GM21786 (cell line): ENCODE results near the gene DRC3.
"Not testable (repeated sequence)": the region's sequence is repeated elsewhere in the genome, so short reads cannot be mapped to it uniquely, and the experiment has no call there.

ENCODE experiments used
- ATAC-seq: cut with Tn5 transposase; IDR thresholded peaks from one replicate; pipeline ENCODE4 v1.9.1; 2021; ENCODE audit not compliant: unreplicated experiment

DRC3 gene

GRCh38 chr17:17989618-17990017 is 17.0 kb downstream of the DRC3 start:
- no peak for ATAC-seq

- no peak for ATAC-seq
Observed at GRCh38 chr17:17990282-17990681, 17.6 kb downstream of the DRC3 start.

DNA sequence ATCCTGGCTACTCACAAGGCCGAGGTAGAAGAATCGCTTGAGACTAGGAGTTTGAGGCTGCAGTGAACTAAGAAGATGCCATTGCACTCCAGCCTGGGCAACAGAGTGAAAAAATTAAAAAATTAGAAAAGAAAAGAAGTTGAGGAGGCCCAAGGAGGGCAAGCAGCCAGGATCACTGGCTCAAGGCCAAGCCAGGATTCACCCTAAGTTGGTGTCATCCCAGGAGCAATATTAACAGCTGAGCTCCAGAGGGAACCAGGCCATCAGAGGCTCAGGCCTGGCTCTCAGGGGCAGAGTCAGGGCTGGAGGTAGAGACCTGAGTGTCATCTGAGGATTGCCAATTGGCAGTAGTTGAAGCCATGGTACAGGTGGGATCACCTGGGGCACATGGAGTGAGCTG is 20.7 kb downstream of the DRC3 start:
- ATAC-seq = no peak

GRCh38 chr17:17993852-17994251 is 21.2 kb downstream of the DRC3 start:
- no peak for ATAC-seq

DNA sequence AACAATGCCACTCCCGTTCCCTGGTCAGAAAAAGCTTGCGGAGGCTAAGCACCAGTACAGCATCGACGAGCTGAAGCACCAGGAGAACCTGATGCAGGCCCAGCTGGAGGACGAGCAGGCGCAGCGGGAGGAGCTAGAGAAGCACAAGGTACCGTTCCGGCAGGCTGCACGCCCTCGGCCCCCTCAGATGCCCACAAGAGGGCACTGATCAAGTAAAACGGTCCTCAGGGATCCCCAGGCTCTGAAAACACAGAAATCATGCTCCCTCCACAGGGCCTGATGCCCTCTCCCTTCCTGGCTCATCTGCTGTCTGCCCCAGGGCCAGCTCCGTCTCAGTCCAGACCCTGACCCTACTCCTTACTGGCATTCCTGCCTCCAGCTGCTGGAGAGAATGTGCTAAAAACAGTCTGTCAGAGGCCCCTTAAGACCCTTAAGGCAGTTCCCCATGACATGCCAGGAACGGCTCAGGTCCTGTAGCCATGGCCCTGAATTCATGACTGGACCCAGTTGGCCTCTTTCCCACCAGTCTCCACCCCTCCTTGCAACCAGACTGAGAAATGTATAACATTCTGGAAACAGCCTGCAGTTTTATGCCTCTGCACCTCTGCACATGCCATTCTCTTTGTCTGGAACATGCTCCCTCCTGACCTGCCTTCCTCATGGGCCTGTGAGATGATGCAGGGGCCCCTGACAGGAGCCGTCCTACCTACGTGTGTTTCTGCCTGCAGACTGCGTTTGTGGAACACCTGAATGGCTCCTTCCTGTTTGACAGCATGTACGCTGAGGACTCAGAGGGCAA is 21.8 kb downstream of the DRC3 start:
- ATAC-seq = no peak

- not testable (repeated sequence) for ATAC-seq
Observed at GRCh38 chr17:17995887-17996286, 23.2 kb downstream of the DRC3 start.

- no peak for ATAC-seq
Observed at GRCh38 chr17:17998934-17999333, 26.3 kb downstream of the DRC3 start.

DNA sequence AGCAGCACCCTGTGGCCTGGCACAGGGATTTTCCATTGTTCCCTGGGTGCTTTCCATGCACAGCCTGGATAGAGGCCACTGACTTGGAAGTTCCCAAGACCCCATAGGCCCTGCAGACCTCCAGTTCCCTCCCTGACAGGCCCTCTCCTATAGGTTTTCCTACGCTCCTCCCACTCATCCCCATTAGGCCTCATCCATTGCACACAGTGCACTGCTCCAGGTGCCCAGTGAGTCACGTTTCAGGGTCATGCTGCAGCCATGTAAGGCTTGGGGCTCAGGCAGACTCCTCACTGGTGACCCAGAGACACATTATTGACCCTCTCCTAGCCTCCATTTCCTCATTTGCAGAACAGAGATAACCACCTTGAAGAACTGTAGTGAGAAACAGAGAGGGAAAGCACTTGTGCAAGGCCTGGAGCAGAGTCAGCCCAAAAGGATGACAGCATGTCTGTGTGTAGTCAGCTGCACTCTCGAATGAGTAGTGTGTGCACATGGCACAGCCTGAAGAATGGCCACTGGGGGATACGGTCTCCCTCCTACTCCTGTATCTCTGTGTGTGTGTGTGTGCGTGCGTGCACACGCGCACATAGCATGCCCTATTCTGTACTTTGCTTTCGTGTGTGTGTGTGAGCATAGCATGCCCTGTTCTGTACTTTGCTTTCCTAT is 26.8 kb downstream of the DRC3 start:
- no peak for ATAC-seq

DNA sequence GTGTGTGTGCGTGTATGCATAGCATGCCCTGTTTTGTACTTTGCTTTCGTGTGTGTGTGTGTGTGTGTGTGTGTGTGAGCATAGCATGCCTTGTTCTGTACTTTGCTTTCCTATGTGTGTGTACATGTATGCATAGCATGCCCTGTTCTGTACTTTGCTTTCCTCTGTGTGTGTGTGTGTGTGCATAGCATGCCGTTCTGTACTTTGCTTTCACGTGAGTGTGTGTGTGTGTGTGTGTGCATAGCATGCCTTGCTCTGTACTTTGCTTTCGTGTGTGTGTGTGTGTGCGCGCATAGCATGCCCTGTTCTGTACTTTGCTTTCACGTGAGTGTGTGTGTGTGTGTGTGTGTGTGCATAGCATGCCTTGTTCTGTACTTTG is 27.4 kb downstream of the DRC3 start:
- no peak for ATAC-seq

GRCh38 chr17:18002171-18002570 is 29.5 kb downstream of the DRC3 start:
- no peak for ATAC-seq

- no peak for ATAC-seq
Observed at GRCh38 chr17:18004345-18004744, 31.7 kb downstream of the DRC3 start.

DNA sequence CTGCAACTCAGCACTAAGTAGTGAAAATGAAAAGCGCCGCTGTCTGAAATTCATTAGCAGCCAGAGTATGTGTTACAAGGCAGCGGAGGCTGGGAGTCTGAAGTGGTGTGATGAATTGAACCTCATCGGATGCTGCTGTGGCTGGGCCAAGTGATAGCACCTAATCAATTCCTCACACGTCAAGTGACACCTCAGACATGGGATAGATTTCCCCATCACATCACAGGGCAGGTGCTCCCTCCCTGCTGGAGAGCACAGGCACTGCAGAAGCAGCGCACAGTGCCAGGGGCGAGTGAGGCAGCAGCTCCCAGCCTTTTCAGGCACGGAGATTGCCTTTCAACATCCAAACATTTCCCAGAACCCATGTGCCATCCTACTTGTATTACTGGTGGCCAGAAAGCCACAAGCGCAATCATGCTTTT is 32.2 kb downstream of the DRC3 start:
- no peak for ATAC-seq

DNA sequence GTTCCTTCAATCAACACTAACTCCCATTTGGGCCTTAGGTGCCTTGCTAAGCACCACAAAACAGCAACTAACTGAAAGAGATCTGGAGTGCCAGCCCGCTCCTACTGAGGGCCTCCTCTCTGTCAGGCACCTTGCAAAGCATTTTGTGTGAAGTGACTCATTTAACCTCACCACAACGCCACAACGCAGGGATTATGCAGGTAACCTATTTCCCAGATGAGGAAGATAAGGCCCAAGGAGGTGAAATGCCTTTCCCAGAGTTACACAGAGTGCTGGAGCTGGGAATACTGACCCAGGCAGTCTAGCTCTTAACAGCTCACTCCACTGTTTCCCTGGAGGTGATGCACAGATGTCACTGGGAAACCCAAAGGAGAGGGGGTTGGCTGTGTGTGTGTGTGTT is 32.8 kb downstream of the DRC3 start:
- ATAC-seq = no peak

GRCh38 chr17:18006495-18007239 is 34.0 kb downstream of the DRC3 start:
- no peak for ATAC-seq

DNA sequence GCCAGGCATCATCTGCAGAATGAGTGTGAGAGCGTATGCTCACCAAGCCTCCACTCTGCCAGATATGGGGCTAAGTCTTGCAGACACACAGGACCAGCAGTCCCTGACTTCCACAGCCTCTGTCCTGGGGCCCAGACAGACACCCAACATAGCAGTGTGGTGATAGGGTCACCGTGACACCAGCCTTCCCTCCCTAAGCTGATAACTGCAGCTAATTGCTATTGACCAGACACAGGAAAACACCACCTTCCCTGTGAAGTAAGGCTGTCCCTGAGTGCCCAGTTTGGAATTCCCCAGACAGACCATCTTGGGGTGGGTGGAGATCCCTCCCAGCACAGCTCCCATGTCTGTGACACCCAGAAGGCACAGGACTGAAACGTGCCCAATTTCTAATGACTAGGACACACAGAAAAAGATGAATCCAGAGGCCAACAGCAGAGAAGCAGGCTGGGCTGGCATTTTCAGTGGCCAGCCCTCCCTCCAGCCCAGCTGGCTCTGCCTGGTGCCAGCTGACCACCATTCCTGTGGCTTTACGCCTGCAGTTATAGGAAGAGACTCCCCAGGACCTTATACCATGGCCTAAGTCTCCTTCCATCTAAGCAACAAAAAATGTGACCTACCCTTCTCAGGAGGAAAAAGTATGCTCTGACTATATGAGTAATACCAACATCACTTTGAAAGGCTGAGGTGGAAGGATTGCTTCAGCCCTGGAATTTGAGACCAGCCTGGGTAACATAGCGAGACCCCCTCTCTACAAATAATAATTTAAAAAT is 36.0 kb downstream of the DRC3 start:
- no peak for ATAC-seq

DNA sequence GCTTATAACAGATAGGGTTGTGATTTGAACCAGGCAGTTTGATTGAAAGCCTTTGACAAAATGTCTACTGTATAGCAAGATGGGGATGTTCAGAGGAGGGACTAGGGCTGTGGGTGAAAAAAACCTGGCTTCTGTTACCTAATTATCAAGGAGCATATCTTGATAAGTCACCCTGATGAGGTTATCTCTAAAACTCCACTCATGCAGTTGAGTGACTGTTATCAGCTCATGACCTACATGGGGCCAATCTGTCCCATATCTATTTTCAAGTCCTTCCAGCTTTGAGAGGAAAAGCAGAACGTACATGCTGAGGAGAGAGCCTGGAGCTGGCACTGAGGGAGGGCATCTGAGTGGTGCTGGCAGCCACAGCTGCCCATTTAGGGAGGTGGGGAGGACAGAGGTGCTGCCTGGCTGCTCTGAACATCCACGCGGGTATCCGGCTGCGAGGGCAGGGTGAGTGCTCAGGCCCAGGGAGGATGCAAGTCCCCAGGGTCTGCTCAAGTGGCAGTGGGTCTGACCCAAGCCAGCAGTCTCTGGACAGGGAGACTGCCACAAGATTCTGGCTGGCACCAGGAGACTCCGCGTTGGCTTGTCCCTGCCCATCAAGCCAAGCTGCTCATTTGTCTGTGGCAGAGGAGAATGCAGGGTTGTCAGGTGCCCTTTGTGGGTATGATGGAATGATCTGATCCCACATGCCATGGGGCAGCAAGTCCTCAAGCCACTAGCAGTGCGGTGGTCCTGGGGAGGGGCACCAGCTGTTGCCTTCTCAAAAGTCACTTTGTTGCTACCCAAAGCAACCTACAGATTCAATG is 37.2 kb downstream of the DRC3 start:
- ATAC-seq = no peak

- no peak for ATAC-seq
Observed at GRCh38 chr17:18011286-18011685, 38.6 kb downstream of the DRC3 start.

- no peak for ATAC-seq
Observed at GRCh38 chr17:18014006-18014405, 41.3 kb downstream of the DRC3 start.

GRCh38 chr17:18015593-18015992 is 42.9 kb downstream of the DRC3 start:
- no peak for ATAC-seq

DNA sequence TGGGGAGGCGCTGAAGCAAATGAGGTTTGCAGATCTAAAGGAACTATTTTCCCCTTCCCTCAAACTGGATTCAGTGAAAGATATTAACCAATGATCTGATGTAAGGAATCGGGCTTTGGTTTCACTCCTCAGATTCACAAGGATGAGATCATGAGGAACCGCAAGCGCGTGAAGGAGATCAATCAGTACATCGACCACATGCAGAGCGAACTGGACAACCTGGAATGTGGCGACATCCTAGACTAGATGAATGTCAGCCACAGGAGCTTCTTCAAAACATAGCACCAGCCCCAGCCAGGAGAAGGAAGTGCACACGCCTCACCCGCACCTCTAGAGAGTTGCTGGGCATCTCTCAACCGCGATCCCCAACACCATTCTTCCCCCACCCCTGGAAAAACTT is 43.8 kb downstream of the DRC3 start:
- no peak for ATAC-seq
